Measurements from ENCODE around the gene MBD5.
A peak's percentile ranks its signal among the peaks of the same experiment; 100 is the strongest.

MBD5 gene

GRCh38 chr2:148508878-148509287 lies 488.0 kb downstream of the MBD5 start:
- H3K9me3 ChIP-seq (ENCODE audit: insufficient read depth, low read length, severe bottlenecking) = no peaks in the 10 kb centered on the region
- H3K9ac ChIP-seq (ENCODE audit: low read depth, low read length) = no peak overlapping the region
- no peaks in the 10 kb centered on the region for H3K79me2 ChIP-seq (ENCODE audit: insufficient read depth, low read length)
- no peak overlapping the region for H3K4me3 ChIP-seq (ENCODE audit: low read depth in 1 of 2, low read length in 2 of 2)
- H3K27me3 ChIP-seq (ENCODE audit: insufficient read depth, low read length, poor library complexity) = no peaks in the 10 kb centered on the region
- no peaks in the 10 kb centered on the region for H4K20me1 ChIP-seq (ENCODE audit: insufficient read depth, low read length)
- no peak overlapping the region for H3K27ac ChIP-seq (ENCODE audit: low read length)
- DNase-seq (no peak), ATAC-seq (ENCODE audit: insufficient read depth, low read depth) (no peak)
- H2AFZ ChIP-seq (ENCODE audit: low read depth, low read length) = no peak overlapping the region
- no peaks in the 10 kb centered on the region for H3K36me3 ChIP-seq (ENCODE audit: insufficient read depth, low read length)
- H3K4me2 ChIP-seq (ENCODE audit: insufficient read depth, low read length) = no peak overlapping the region
- H3K4me1 ChIP-seq (ENCODE audit: insufficient read depth, low read length) = no peaks in the 10 kb centered on the region
- TF ChIP-seq EZH2 (IDR thresholded peaks at IDR 0.05; ENCODE audit: borderline replicate concordance, low read depth, low read length, severe bottlenecking) = no peak
- no peak for TF ChIP-seq CTCF (IDR thresholded peaks at IDR 0.05; ENCODE audit: borderline replicate concordance, extremely low read depth, low read length, poor library complexity, severe bottlenecking)

GRCh38 chr2:148509288-148509902 lies 488.5 kb downstream of the MBD5 start:
- no peaks in the 10 kb centered on the region for H3K79me2 ChIP-seq (ENCODE audit: insufficient read depth, low read length)
- no peak overlapping the region for H3K27ac ChIP-seq (ENCODE audit: low read length)
- H2AFZ ChIP-seq (ENCODE audit: low read depth, low read length) = no peak overlapping the region
- H3K36me3 ChIP-seq (ENCODE audit: insufficient read depth, low read length) = no peaks in the 10 kb centered on the region
- H3K9me3 ChIP-seq (ENCODE audit: insufficient read depth, low read length, severe bottlenecking) = no peaks in the 10 kb centered on the region
- H3K4me1 ChIP-seq (ENCODE audit: insufficient read depth, low read length) = no peaks in the 10 kb centered on the region
- peak; percentile 99 for ATAC-seq (ENCODE audit: insufficient read depth, low read depth)
- TF ChIP-seq CTCF (IDR thresholded peaks at IDR 0.05; ENCODE audit: borderline replicate concordance, extremely low read depth, low read length, poor library complexity, severe bottlenecking) = peak; percentile 86
- TF ChIP-seq EZH2 (IDR thresholded peaks at IDR 0.05; ENCODE audit: borderline replicate concordance, low read depth, low read length, severe bottlenecking) = no peak
- H3K4me2 ChIP-seq (ENCODE audit: insufficient read depth, low read length) = no peak overlapping the region
- H3K27me3 ChIP-seq (ENCODE audit: insufficient read depth, low read length, poor library complexity) = no peaks in the 10 kb centered on the region
- no peaks in the 10 kb centered on the region for H4K20me1 ChIP-seq (ENCODE audit: insufficient read depth, low read length)
- H3K4me3 ChIP-seq (ENCODE audit: low read depth in 1 of 2, low read length in 2 of 2) = no peak overlapping the region
- peak; percentile 76 for DNase-seq
- no peak overlapping the region for H3K9ac ChIP-seq (ENCODE audit: low read depth, low read length)

- H2AFZ ChIP-seq (ENCODE audit: low read depth, low read length) = no peak overlapping the region
- H3K27me3 ChIP-seq (ENCODE audit: insufficient read depth, low read length, poor library complexity) = no peaks in the 10 kb centered on the region
- no peaks in the 10 kb centered on the region for H3K79me2 ChIP-seq (ENCODE audit: insufficient read depth, low read length)
- TF ChIP-seq CTCF (IDR thresholded peaks at IDR 0.05; ENCODE audit: borderline replicate concordance, extremely low read depth, low read length, poor library complexity, severe bottlenecking) = no peak
- DNase-seq (no peak), ATAC-seq (ENCODE audit: insufficient read depth, low read depth) (no peak)
- H4K20me1 ChIP-seq (ENCODE audit: insufficient read depth, low read length) = no peaks in the 10 kb centered on the region
- H3K9ac ChIP-seq (ENCODE audit: low read depth, low read length) = no peak overlapping the region
- H3K27ac ChIP-seq (ENCODE audit: low read length) = no peak overlapping the region
- no peaks in the 10 kb centered on the region for H3K9me3 ChIP-seq (ENCODE audit: insufficient read depth, low read length, severe bottlenecking)
- no peaks in the 10 kb centered on the region for H3K36me3 ChIP-seq (ENCODE audit: insufficient read depth, low read length)
- no peaks in the 10 kb centered on the region for H3K4me1 ChIP-seq (ENCODE audit: insufficient read depth, low read length)
- no peak overlapping the region for H3K4me3 ChIP-seq (ENCODE audit: low read depth in 1 of 2, low read length in 2 of 2)
- no peak overlapping the region for H3K4me2 ChIP-seq (ENCODE audit: insufficient read depth, low read length)
These were observed 491.0 kb downstream of the MBD5 start for GRCh38 chr2:148511883-148512282.

GRCh38 chr2:148512501-148512900 lies 491.6 kb downstream of the MBD5 start:
- Histone ChIP-seq H3K9ac (ENCODE audit: low read depth, low read length) (no peak overlapping the region), H3K79me2 (ENCODE audit: insufficient read depth, low read length) (no peaks in the 10 kb centered on the region), H3K4me2 (ENCODE audit: insufficient read depth, low read length) (no peak overlapping the region), H3K4me1 (ENCODE audit: insufficient read depth, low read length) (no peaks in the 10 kb centered on the region), H3K36me3 (ENCODE audit: insufficient read depth, low read length) (no peaks in the 10 kb centered on the region), H4K20me1 (ENCODE audit: insufficient read depth, low read length) (no peaks in the 10 kb centered on the region), H2AFZ (ENCODE audit: low read depth, low read length) (no peak overlapping the region), H3K9me3 (ENCODE audit: insufficient read depth, low read length, severe bottlenecking) (no peaks in the 10 kb centered on the region), H3K27ac (ENCODE audit: low read length) (no peak overlapping the region), H3K4me3 (ENCODE audit: low read depth in 1 of 2, low read length in 2 of 2) (no peak overlapping the region), H3K27me3 (ENCODE audit: insufficient read depth, low read length, poor library complexity) (no peaks in the 10 kb centered on the region)
- peak; percentile 48; the same call in 2 of the 3 replicates for ATAC-seq (ENCODE audit: insufficient read depth, low read depth)
- no peak for DNase-seq
- TF ChIP-seq EZH2 (IDR thresholded peaks at IDR 0.05; ENCODE audit: borderline replicate concordance, low read depth, low read length, severe bottlenecking) (no peak), CTCF (IDR thresholded peaks at IDR 0.05; ENCODE audit: borderline replicate concordance, extremely low read depth, low read length, poor library complexity, severe bottlenecking) (no peak)
